A549 (cell line): ENCODE data around the gene KCNJ6.

ENCODE experiments used
- BHLHE40 ChIP-seq: IDR thresholded peaks from 2 replicates; pipeline ENCODE4 v1.6.1; 2012; ENCODE audit warnings: low read depth, low read length, inconsistent platforms
- CBX2 ChIP-seq: fragments of 200-600 bp; sonication (generic); IDR thresholded peaks from 2 replicates; pipeline ENCODE4 v1.6.1; 2016; ENCODE audit warnings: low read depth, mild to moderate bottlenecking, borderline replicate concordance
- ELK1 ChIP-seq: fragments of 150-350 bp; IDR thresholded peaks from 2 replicates; pipeline ENCODE4 v1.6.1; 2014; ENCODE audit warnings: low read depth, mild to moderate bottlenecking, low read length
- ESRRA ChIP-seq: fragments of 150-350 bp; IDR thresholded peaks from 2 replicates; pipeline ENCODE4 v1.6.1; 2014; ENCODE audit warnings: mild to moderate bottlenecking, low read length, borderline replicate concordance
- JUN ChIP-seq, 2 experiments: fragments of >200 bp; sonication (Bioruptor Twin); formaldehyde crosslinking; IDR thresholded peaks; 2 replicates in 1 of 2; 3 replicates in 1 of 2; pipeline ENCODE4 v1.6.1; 2016 to 2017
- MAX ChIP-seq: IDR thresholded peaks from 2 replicates; pipeline ENCODE4 v1.6.1; 2012
- MAZ ChIP-seq: fragments of 150-350 bp; IDR thresholded peaks from 2 replicates; pipeline ENCODE4 v1.6.1; 2014; ENCODE audit warnings: antibody characterized with exemption, low read depth, low read length, borderline replicate concordance
- POLR2A ChIP-seq: IDR thresholded peaks from 2 replicates; pipeline ENCODE4 v1.6.1; 2012; ENCODE audit warnings: mild to moderate bottlenecking, low read length
- SMC3 ChIP-seq: fragments of >200 bp; sonication (Bioruptor Twin); formaldehyde crosslinking; IDR thresholded peaks from 3 replicates; pipeline ENCODE4 v1.6.1; 2018; ENCODE audit warnings: inconsistent platforms
- SREBF2 ChIP-seq: fragments of 450-650 bp; IDR thresholded peaks from 2 replicates; pipeline ENCODE4 v1.6.1; 2014; ENCODE audit warnings: mild to moderate bottlenecking, moderate library complexity
- TF ChIP-seq, protein P1 (sequence below): fragments of >200 bp; sonication (Bioruptor Twin); formaldehyde crosslinking; IDR thresholded peaks from 3 replicates; pipeline ENCODE4 v1.5.1; 2016
- TF ChIP-seq, protein P2 (sequence below): IDR thresholded peaks from 2 replicates; pipeline ENCODE4 v1.6.1; 2012

- TF ChIP-seq SREBF2 (no peak), BHLHE40 (no peak), ELK1 (no peak), POLR2A (no peak), CBX2 (no peak), MAZ (no peak), MAX (no peak), SMC3 (no peak), JUN (IDR thresholded peaks at IDR 0.05) (no peak), ESRRA (no peak)
- TF ChIP-seq, protein P1, sequence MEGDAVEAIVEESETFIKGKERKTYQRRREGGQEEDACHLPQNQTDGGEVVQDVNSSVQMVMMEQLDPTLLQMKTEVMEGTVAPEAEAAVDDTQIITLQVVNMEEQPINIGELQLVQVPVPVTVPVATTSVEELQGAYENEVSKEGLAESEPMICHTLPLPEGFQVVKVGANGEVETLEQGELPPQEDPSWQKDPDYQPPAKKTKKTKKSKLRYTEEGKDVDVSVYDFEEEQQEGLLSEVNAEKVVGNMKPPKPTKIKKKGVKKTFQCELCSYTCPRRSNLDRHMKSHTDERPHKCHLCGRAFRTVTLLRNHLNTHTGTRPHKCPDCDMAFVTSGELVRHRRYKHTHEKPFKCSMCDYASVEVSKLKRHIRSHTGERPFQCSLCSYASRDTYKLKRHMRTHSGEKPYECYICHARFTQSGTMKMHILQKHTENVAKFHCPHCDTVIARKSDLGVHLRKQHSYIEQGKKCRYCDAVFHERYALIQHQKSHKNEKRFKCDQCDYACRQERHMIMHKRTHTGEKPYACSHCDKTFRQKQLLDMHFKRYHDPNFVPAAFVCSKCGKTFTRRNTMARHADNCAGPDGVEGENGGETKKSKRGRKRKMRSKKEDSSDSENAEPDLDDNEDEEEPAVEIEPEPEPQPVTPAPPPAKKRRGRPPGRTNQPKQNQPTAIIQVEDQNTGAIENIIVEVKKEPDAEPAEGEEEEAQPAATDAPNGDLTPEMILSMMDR, result no peak
- TF ChIP-seq, protein P2, sequence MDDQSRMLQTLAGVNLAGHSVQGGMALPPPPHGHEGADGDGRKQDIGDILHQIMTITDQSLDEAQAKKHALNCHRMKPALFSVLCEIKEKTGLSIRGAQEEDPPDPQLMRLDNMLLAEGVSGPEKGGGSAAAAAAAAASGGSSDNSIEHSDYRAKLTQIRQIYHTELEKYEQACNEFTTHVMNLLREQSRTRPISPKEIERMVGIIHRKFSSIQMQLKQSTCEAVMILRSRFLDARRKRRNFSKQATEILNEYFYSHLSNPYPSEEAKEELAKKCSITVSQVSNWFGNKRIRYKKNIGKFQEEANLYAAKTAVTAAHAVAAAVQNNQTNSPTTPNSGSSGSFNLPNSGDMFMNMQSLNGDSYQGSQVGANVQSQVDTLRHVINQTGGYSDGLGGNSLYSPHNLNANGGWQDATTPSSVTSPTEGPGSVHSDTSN, result no peak
These were observed 27.6 kb downstream of the KCNJ6 start for GRCh38 chr21:37888659-37889058.
